Osteoblast (primary cell): ENCODE measurements around the gene PRM1. TPM values are rescaled to one million over a fixed set of nuclear protein-coding genes. Genes with fewer than 3 reads are reported as not detected.
"Not testable (repeated sequence)": the region's sequence is repeated elsewhere in the genome, so short reads cannot be mapped to it uniquely, and the experiment has no call there.

Experiments used
- DNase-seq: peaks from one replicate; pipeline ENCODE4 v3.0.0; 2011; ENCODE audit warnings: low spot score, mixed read lengths; ENCODE audit not compliant: insufficient read length; ENCODE audit errors: missing footprints
- H2AFZ ChIP-seq: 2 replicates; pipeline ENCODE4 v1.6.0; 2011; ENCODE audit warnings: mild to moderate bottlenecking, low read length
- H3K27ac ChIP-seq: 2 replicates; pipeline ENCODE4 v1.5.1; 2011; ENCODE audit warnings: mild to moderate bottlenecking, low read depth, low read length, moderate library complexity
- H3K27me3 ChIP-seq: 2 replicates; pipeline ENCODE4 v1.6.0; 2012; ENCODE audit warnings: mild to moderate bottlenecking, control low read depth, inconsistent platforms, low read length, moderate library complexity; ENCODE audit not compliant: insufficient read depth
- H3K36me3 ChIP-seq: 2 replicates; pipeline ENCODE4 v1.5.1; 2011; ENCODE audit warnings: mild to moderate bottlenecking, low read length, control low read depth, moderate library complexity; ENCODE audit not compliant: insufficient read depth
- H3K4me1 ChIP-seq: 2 replicates; pipeline ENCODE4 v1.5.1; 2011; ENCODE audit warnings: mild to moderate bottlenecking, low read length, control low read depth, moderate library complexity; ENCODE audit not compliant: insufficient read depth
- H3K4me2 ChIP-seq: 2 replicates; pipeline ENCODE4 v1.6.0; 2011; ENCODE audit warnings: mild to moderate bottlenecking, low read length; ENCODE audit not compliant: insufficient read depth
- H3K4me3 ChIP-seq: fragments of 200-600 bp; sonication (generic); 3 replicates; pipeline ENCODE4 v1.5.1; 2012; ENCODE audit warnings: mild to moderate bottlenecking, low read length, inconsistent platforms; ENCODE audit not compliant: insufficient read depth
- H3K79me2 ChIP-seq: 2 replicates; pipeline ENCODE4 v1.6.0; 2012; ENCODE audit warnings: mild to moderate bottlenecking, low read length, control low read depth, inconsistent platforms; ENCODE audit not compliant: insufficient read depth
- H3K9me3 ChIP-seq: 2 replicates; pipeline ENCODE4 v1.5.1; 2011; ENCODE audit warnings: low read depth, low read length, control low read depth
- H4K20me1 ChIP-seq: 2 replicates; pipeline ENCODE4 v1.6.0; 2012; ENCODE audit warnings: mild to moderate bottlenecking, low read length, control low read depth; ENCODE audit not compliant: insufficient read depth
- total RNA-seq: library from RNA; depleted of rRNA; stranded (reverse); fragments of >200 nt; gene quantifications from 2 replicates; pipeline ENCODE4 v1.2.3, GENCODE V29; 2012
- TF ChIP-seq, protein P1 (sequence below): IDR thresholded peaks from 2 replicates; pipeline ENCODE4 v1.5.1; 2011; ENCODE audit warnings: mild to moderate bottlenecking, low read depth, low read length, moderate library complexity; ENCODE audit errors: extremely low read depth

The PRM1 gene
- total RNA-seq, 1 donor = not detected

DNA sequence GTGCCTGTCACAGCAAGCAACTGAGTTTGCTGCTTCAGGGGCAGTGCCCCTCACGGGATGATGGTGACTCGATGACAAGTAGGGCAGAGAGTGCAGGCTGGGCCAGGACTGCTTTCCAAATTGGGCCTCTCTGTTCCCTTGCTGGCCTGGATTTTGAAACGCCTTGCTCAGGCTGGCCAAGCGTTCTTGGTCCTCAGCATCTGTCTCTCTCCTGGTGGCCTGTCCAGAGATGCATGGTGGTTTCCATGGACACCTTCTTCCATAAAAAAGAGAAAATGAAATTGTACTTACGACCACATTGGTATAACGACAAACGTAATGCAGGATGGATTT is 19.4 kb upstream of the PRM1 start:
- H3K27ac ChIP-seq = no peak overlapping the region
- H3K4me1 ChIP-seq = peaks cover 10% of the 10 kb centered on the region
- H3K27me3 ChIP-seq = no peaks in the 10 kb centered on the region
- no peak overlapping the region for H3K4me2 ChIP-seq
- TF ChIP-seq, protein P1, sequence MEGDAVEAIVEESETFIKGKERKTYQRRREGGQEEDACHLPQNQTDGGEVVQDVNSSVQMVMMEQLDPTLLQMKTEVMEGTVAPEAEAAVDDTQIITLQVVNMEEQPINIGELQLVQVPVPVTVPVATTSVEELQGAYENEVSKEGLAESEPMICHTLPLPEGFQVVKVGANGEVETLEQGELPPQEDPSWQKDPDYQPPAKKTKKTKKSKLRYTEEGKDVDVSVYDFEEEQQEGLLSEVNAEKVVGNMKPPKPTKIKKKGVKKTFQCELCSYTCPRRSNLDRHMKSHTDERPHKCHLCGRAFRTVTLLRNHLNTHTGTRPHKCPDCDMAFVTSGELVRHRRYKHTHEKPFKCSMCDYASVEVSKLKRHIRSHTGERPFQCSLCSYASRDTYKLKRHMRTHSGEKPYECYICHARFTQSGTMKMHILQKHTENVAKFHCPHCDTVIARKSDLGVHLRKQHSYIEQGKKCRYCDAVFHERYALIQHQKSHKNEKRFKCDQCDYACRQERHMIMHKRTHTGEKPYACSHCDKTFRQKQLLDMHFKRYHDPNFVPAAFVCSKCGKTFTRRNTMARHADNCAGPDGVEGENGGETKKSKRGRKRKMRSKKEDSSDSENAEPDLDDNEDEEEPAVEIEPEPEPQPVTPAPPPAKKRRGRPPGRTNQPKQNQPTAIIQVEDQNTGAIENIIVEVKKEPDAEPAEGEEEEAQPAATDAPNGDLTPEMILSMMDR = no peak
- no peaks in the 10 kb centered on the region for H3K9me3 ChIP-seq
- H3K4me3 ChIP-seq = no peak overlapping the region
- no peak for DNase-seq
- no peaks in the 10 kb centered on the region for H3K79me2 ChIP-seq
- no peaks in the 10 kb centered on the region for H3K36me3 ChIP-seq
- H4K20me1 ChIP-seq = no peaks in the 10 kb centered on the region
- H2AFZ ChIP-seq = no peak overlapping the region

DNA sequence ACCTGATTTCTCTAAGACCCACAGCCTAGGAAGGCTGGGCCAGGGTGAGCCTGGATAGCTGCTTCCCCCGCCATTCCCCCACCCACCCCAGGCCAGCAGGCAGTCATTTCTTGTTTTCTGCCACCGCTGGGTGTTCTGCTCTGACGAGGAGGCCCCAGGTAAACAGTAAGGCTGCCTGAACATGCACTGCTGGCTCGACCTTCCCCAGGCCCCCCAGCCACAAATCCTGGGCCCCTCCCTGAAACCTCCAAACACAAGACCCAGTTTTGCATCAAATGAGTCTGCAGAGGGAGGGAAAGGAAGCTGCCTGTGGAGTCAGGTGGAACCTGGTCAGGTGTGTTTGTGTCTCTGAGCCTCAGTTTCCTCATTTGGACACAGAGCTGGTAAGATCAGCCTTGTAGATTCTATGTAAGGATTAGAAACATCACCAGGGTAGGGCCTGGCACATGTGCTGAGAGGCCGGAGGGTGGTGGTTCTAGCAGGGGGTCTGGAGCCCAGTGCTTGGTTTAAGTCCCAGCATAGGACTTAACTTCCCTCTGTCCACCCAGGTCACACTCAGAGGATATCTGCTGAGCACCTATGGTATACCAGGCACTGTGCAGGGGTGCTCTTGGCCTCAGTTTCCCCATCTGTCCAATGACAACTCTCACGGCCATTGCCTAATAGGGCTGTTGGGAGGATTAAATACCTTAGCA is 18.9 kb upstream of the PRM1 start:
- Histone ChIP-seq H3K36me3 (no peaks in the 10 kb centered on the region), H3K79me2 (no peaks in the 10 kb centered on the region), H3K4me1 (peaks cover 10% of the 10 kb centered on the region), H3K4me2 (no peak overlapping the region), H4K20me1 (no peaks in the 10 kb centered on the region), H2AFZ (no peak overlapping the region), H3K9me3 (no peaks in the 10 kb centered on the region), H3K27me3 (no peaks in the 10 kb centered on the region), H3K27ac (no peak overlapping the region), H3K4me3 (no peak overlapping the region)
- TF ChIP-seq, protein P1 = no peak
- DNase-seq = peak; percentile 21

DNA sequence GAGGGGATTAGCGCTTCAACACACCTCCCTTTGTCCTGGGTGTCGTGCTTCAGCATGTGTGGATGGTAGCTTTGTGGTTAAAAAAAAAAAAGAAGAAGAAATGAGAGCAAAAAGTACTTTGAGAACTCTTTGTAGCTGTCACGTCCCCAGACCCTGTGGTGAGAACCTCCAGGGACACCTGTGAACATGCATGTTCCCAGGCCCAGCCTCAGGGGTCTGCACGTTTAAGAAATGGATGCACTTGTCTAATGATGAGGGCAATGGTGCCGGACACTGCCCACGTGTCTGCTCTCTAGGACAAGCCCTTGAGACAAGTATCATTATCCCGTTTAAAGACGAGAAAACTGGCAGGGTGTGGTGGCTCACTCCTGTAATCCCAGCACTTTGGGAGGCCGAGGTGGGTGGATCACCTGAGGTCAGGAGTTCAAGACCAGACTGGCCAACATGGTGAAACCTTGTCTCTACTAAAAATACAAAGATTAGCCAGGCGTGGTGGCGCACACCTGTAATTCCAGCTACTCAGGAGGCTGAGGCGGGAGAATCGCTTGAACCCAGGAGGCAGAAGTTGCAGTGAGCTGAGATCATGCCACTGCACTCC is 17.9 kb upstream of the PRM1 start:
- not testable (repeated sequence) for H3K4me2 ChIP-seq, H3K36me3 ChIP-seq, H3K79me2 ChIP-seq, H3K4me3 ChIP-seq, H2AFZ ChIP-seq, H3K4me1 ChIP-seq, H3K27ac ChIP-seq, H4K20me1 ChIP-seq, H3K27me3 ChIP-seq, H3K9me3 ChIP-seq, DNase-seq

DNA sequence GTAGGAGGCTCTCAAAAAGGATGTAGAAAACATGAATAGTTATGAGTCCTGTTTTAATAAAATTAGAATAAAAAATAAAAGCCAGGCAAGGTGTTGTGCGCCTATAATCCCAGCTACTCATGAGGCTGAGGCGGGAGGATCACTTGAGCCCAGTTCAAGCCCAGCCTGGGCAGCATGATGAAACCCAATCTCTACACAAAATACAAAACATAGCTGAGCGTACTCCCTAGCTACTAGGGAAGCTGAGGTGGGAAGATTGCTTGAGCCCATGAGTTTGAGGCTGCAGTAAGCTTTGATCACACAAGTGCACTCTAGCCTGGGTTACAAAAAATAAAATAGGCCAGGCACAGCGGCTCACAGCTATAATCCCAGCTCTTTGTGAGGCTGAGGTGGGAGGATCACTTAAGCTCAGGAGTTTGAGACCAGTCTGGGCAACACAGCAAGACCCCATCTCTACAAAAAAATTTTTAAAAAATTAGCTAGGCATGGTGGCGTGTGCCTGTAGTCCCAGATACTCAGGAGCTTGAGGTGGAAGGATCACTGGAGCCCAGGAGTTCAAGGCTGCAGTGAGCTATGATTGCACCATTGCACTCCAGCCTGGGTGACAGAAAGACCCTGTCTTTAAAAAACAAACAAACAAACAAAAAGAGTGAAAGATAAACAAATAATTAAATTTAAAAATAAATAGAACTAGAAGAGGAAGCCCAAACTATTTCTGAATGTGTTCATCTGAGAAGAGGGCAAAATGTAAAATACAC is 17.2 kb upstream of the PRM1 start:
- peaks cover 10% of the 10 kb centered on the region for H3K4me1 ChIP-seq
- DNase-seq = no peak
- H4K20me1 ChIP-seq = no peaks in the 10 kb centered on the region
- H3K27me3 ChIP-seq = no peaks in the 10 kb centered on the region
- H3K36me3 ChIP-seq = no peaks in the 10 kb centered on the region
- TF ChIP-seq, protein P1 = no peak
- H3K4me2 ChIP-seq = no peak overlapping the region
- no peaks in the 10 kb centered on the region for H3K79me2 ChIP-seq
- no peak overlapping the region for H3K4me3 ChIP-seq
- no peaks in the 10 kb centered on the region for H3K9me3 ChIP-seq
- H3K27ac ChIP-seq = no peak overlapping the region
- H2AFZ ChIP-seq = no peak overlapping the region
